Measurements from ENCODE around the gene PWP1.

The PWP1 gene

GRCh38 chr12:107668320-107669098, 17.1 kb upstream of the PWP1 start:
- no peak for TF ChIP-seq CTCF (IDR thresholded peaks at IDR 0.05; ENCODE audit: extremely low read depth, missing control alignments)
- no peak for DNase-seq (ENCODE audit: low spot score)

- DNase-seq (ENCODE audit: low spot score): no peak
These were observed 15.7 kb upstream of the PWP1 start for GRCh38 chr12:107669946-107670345.

GRCh38 chr12:107670999-107671643, 14.5 kb upstream of the PWP1 start:
- DNase-seq (ENCODE audit: low spot score): peak; percentile 44
- TF ChIP-seq CTCF (IDR thresholded peaks at IDR 0.05; ENCODE audit: extremely low read depth, missing control alignments): peak; percentile 89

More at GRCh38 chr12:107669946-107670345, 15.7 kb upstream of the PWP1 start:
- TF ChIP-seq CTCF (IDR thresholded peaks at IDR 0.05; ENCODE audit: extremely low read depth, missing control alignments): no peak

- TF ChIP-seq CTCF (IDR thresholded peaks at IDR 0.05; ENCODE audit: extremely low read depth, missing control alignments): no peak
- no peak for DNase-seq (ENCODE audit: low spot score)
These were observed 7.9 kb upstream of the PWP1 start for GRCh38 chr12:107677671-107678070.

GRCh38 chr12:107679336-107679735, 6.3 kb upstream of the PWP1 start:
- no peak for TF ChIP-seq CTCF (IDR thresholded peaks at IDR 0.05; ENCODE audit: extremely low read depth, missing control alignments)

GRCh38 chr12:107681455-107681835, 4.2 kb upstream of the PWP1 start:
- no peak for DNase-seq (ENCODE audit: low spot score)
- TF ChIP-seq CTCF (IDR thresholded peaks at IDR 0.05; ENCODE audit: extremely low read depth, missing control alignments): no peak

More at GRCh38 chr12:107679336-107679735, 6.3 kb upstream of the PWP1 start:
- DNase-seq (ENCODE audit: low spot score): no peak

Measured in GM20000 (cell line).